ENCODE data around the gene SLC25A33.
A peak's percentile ranks its signal among the peaks of the same experiment; 100 is the strongest.
"Not testable (repeated sequence)": the region's sequence is repeated elsewhere in the genome, so short reads cannot be mapped to it uniquely, and the experiment has no call there.

SLC25A33 gene

DNA sequence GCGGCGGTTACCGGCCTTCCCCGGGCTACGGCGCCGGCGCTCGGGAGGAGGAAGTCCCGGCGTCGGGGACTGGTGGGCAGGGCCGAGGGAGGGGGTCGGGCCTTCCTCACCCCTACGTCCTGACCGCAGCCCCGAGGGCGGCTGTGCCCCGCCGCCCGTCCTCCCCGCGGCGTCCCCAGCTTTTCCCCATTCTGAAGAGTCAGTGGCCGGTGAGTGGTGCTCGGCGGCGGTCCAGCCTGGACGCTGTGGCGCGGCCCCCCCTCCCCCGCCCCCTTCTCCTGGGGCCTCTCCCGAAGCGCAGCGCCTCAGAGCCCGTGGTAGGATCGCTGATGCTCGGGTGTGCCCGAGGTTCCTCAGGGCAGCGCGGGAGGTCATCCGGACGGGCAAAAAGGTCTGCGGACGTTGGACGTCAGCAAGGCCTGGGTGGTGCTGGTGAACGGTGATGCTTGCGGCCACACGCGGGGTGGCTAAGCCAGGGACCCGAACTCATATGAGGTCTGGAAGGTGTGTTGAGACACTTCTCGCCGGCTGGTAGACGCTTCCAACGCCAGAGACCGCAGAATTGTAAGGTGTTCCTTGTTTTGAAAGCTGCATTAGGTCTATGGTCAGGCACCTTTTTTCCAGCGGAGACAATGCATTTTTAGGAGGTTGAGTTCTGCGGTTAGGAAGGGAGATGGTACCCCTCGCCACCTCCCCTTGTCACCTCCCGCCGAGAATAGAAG lies 725 bp downstream of the SLC25A33 start:
- peak; percentile 38 for DNase-seq

DNA sequence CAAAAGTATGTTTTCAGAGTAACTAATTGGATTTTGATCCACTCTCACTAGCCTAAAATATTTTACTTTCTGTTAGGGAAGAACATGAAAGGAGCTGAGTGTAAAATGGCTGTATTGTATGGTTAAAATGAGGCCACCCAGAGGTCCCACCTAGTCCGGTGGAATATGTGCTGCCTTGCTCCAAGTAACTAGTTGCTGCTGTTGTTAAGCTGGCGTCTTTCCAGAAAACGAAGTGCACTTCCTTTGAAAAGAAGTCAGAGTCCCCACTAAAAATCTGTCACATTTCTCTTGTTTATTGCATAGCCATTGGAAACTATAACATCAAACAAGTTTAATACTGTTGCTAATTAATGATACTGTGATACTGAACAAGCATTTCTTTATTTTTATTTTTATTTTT lies 3.2 kb downstream of the SLC25A33 start:
- DNase-seq, result no peak

DNA sequence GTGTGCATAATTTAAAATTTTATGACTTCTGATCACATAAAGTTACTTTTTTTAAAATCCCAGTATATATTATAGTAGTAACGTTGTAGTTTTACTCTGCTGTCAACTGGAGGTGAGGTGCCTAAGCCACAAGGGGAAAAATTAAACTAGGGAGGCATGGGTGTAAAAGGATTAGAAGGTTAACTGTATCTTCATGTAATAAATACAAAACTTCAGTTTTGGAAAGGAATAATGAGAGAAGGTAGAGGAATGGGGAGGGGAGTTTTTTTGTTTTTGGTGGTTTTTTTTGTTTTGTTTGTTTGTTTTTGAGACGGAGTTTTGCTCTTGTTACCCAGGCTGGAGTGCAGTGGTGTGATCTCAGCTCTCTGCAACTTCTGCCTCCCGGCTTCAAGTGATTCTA lies 5.7 kb downstream of the SLC25A33 start:
- no peak for DNase-seq

- no peak for DNase-seq
These were observed 10.8 kb downstream of the SLC25A33 start for GRCh38 chr1:9549955-9550546.

DNA sequence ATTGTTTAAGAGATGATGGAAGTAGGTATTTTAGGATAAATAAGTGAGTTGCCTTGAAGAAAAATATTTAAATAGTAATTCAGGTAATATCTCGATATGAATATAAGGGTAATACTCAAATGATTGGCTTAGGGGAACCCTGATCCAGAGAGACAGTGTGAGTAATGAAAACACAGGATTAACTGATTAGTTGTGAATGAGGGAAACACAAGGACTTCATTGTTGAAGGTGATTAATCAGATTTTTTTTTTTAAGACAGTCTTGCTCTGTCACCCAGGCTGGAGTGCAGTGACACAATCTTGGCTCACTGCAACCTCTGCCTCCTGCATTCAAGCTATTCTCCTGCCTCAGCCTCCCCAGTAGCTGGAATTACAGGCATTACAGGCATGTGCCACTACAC lies 12.7 kb downstream of the SLC25A33 start:
- no peak for DNase-seq

- no peak for DNase-seq
These were observed 14.5 kb downstream of the SLC25A33 start for GRCh38 chr1:9553736-9554144.

GRCh38 chr1:9555942-9556341 lies 16.7 kb downstream of the SLC25A33 start:
- DNase-seq, result no peak

DNA sequence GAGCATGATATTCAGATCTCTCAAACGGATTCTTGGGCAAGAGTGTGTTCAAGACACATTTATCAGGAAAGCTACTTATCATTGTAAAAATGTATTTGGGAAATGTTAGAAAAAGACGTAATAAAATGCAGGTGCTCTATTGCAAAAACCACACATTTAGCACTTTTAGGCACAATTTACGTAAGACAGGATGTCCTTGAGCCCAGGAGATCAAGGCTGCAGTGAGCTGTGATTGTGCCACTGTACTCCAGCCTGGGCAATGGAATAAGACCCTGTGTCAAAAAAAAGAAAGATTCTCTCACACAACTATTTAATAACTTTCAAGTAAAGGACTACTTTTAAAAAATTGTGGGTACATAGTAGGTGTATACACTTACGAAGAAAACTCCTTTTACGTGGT lies 18.4 kb downstream of the SLC25A33 start:
- no peak for DNase-seq

DNA sequence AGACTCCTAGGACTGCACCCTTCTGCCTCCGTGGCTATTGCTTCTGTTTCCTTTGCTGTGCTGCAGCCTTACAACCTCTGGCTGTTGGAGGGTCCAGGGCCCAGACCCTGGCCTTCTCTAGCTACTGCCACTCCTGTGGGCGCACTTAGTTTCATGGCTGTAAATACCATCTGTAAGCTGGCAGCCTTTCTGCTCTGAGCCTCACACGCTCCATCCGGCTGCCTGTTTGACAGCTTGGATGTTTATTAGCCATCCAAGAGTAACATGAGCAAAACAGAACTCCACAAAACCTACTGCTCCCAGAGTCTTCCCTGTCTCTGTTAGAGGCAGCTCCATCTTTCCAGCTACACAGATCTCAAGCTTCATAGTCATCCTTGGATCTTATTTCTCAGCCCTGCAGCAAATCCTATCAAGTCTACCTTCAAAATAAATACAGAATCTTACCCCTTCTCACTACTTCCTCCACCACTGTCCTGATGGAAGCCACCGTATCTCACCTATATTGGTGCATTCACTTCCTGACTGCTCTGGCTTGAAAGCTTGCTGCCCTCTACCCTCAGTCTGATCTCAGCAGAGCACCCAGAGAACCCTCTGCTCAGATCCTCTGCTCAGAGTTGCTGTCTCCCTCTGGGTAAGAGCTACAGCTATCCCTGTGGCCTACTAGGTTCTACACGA lies 19.1 kb downstream of the SLC25A33 start:
- no peak for DNase-seq

GRCh38 chr1:9558946-9559545 lies 19.8 kb downstream of the SLC25A33 start:
- DNase-seq, result no peak

GRCh38 chr1:9559673-9560072 lies 20.4 kb downstream of the SLC25A33 start:
- DNase-seq, result no peak

DNA sequence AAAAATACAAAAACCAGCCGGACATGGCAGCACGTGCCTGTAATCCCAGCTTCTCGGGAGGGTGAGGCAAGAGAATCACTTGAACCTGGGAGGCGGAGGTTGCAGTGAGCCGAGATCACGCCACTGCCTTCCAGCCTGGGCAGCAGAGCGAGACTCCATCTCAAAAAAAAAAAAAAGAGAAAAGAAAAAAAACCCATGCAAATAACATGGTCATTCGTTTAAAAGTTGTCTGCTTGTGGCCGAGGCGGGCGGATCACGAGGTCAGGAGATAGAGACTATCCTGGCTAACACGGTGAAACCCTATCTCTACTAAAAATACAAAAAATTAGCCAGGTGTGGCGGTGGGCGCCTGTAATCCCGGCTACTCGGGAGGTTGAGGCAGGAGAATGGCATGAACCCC lies 20.8 kb downstream of the SLC25A33 start:
- not testable (repeated sequence) for DNase-seq

DNA sequence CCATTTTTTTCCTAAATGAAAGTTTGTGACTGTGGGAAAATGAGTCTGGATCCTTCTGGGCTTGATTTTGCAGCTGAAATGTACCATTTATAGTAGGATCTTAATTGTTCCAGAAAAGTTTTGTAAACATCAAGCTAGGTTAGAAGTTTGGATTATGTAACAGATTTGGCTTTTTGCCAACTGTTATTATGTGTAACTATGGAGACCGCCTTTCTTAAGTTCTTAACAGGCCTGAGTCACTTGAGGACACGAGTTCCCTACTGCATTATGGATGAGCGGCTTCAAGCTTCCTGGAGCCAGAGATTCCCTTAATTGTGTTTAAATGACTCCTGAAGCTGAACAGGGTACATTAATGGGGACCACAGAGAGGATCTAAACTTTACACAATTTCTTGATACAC lies 22.2 kb downstream of the SLC25A33 start:
- no peak for DNase-seq

- no peak for DNase-seq
These were observed 30.0 kb downstream of the SLC25A33 start for GRCh38 chr1:9569267-9569666.

DNA sequence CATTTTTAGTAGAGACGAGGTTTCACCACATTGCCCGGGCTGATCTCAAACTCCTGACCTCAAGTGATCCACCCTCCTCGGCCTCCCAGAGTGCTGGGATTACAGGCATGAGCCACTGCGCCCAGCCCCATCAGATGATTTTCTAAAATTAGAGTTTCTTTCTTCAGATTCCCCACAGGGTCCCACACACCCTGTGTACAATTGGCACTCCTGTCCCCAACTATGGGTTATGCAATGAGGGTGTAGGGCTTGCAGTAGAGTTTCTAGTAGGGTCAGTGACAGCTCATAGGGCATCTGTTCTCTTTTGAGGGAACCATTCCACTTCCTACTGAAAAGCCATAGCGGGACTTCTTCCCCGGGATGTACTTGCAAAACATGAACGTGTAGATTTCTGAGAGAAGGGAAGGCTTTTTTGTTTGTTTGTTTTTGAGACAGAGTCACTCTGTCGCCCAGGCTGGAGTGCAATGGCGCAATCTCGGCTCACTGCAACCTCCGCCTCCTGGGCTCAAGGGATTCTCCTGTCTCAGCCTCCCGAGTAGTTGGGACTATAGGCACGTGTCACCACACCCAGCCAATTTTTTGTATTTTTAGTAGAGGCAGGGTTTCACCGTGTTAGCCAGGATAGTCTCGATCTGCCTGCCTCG lies 31.7 kb downstream of the SLC25A33 start:
- DNase-seq, result not testable (repeated sequence)

- no peak for DNase-seq
These were observed 34.5 kb downstream of the SLC25A33 start for GRCh38 chr1:9573723-9574122.

DNA sequence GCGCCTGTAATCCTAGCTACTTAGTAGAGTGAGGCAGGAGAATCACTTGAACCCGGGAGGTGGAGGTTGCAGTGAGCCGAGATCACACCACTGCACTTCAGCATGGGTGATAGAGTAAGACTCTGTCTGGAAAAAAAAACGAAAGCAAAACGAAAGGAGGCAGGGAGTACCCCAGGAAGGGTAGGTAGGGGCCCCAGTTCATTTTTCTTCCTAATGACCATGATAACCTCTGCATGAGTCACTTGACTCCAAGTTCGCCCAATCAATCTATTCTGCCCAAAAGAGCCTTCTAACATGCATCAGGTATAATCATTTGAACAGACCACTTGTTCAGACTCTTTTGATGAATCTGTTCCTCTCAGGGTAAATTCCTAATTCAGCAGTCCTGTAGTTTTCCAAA lies 36.2 kb downstream of the SLC25A33 start:
- DNase-seq, result no peak

- DNase-seq, result no peak
These were observed 37.6 kb downstream of the SLC25A33 start for GRCh38 chr1:9576903-9577302.

DNA sequence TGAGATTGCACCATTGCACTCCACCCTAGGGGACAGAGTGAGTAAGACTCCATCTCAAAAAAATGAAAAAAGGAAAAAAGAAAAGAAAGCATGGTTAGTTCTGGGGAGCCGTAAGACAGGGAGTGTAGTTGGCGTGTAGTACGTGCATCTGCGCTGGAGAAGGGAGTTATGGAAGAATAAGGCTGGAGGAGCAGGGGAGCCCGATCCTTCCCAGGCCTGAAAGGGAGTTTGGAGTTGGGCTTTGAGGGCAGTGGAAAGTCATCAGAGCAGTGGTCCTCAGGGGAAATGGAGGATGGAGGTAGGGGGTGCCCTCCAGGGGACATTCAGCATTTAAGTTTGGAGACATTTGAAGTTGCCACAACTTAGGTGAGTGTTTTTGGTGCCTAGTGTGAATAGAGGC lies 38.2 kb downstream of the SLC25A33 start:
- no peak for DNase-seq

GRCh38 chr1:9580942-9581341 lies 41.7 kb downstream of the SLC25A33 start:
- no peak for DNase-seq

DNA sequence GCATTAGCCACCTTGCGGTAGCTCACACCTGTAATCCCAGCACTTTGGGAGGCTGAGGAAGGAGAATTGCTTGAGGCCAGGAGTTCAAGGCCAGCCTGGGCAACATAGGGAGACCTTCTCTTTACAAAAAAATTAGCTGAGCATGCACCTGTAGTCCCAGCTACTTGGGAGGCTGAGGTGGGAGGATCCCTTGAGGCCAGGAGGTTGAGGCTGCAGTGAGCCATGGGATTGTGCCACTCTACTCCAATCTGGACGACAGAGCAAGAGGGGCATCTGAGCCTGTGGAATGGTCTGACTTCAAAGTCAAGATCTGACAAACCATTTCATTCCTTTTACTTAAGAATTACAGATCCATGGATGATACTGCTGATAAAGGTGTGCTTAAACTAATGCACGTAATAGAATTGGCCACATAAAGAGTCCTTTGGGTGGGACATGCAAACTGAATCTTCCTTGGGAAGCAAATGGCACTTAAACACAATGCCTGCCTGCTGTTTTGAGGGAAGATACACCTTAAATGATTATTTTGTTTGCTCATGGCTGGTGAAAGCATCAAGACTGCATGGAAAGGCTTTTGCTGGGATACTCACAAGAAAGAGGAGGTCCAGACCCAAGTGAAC lies 47.0 kb downstream of the SLC25A33 start:
- no peak for DNase-seq

- DNase-seq, result peak; percentile 93
These were observed 49.4 kb downstream of the SLC25A33 start, which contains the start of gene TMEM201 for GRCh38 chr1:9588551-9589143. Gene TMEM201, plus strand, starts transcription at chr1:9588911. Its CDS starts 20 bp downstream, at chr1:9588931.

Measured in activated gamma-delta T cell (primary cell).